Endodermal cell (in vitro differentiated cells): ENCODE measurements around the gene DYNC1H1. TPM values are rescaled to one million over a fixed set of nuclear protein-coding genes. Genes with fewer than 3 reads are reported as not detected.

Source experiments
- DNase-seq: peaks from one replicate; pipeline ENCODE4 v3.0.0-alpha.2; 2017
- H3K27ac ChIP-seq: 2 replicates; pipeline ENCODE4 v1.5.1; 2013; ENCODE audit warnings: mild to moderate bottlenecking, low read depth, low read length, moderate library complexity
- H3K27me3 ChIP-seq: 2 replicates; pipeline ENCODE4 v1.6.1; 2013; ENCODE audit warnings: mild to moderate bottlenecking, low read length, moderate library complexity; ENCODE audit not compliant: insufficient read depth, control insufficient read depth, poor library complexity, severe bottlenecking
- H3K36me3 ChIP-seq: 2 replicates; pipeline ENCODE4 v1.7.0; 2013; ENCODE audit warnings: mild to moderate bottlenecking, low read length, moderate library complexity; ENCODE audit not compliant: control insufficient read depth, insufficient read depth
- H3K4me1 ChIP-seq: one replicate; pipeline ENCODE4 v1.7.0; 2013; ENCODE audit warnings: low read length; ENCODE audit not compliant: control insufficient read depth, insufficient read depth
- H3K4me3 ChIP-seq: 2 replicates; pipeline ENCODE4 v1.5.1; 2013; ENCODE audit warnings: mild to moderate bottlenecking, low read length, moderate library complexity
- H3K9ac ChIP-seq: 2 replicates; pipeline ENCODE4 v1.6.1; 2013; ENCODE audit warnings: mild to moderate bottlenecking, low read length, moderate library complexity; ENCODE audit not compliant: poor library complexity, severe bottlenecking; ENCODE audit errors: extremely low read depth
- H3K9me3 ChIP-seq: 2 replicates; pipeline ENCODE4 v1.6.1; 2013; ENCODE audit warnings: mild to moderate bottlenecking, low read length, moderate library complexity; ENCODE audit not compliant: control insufficient read depth
- H3K27ac Mint-ChIP-seq: 2 replicates; pipeline ENCODE4 v1.8.0; 2020; ENCODE audit warnings: mixed read lengths
- H3K27me3 Mint-ChIP-seq: 2 replicates; pipeline ENCODE4 v1.8.0; 2021; ENCODE audit warnings: mild to moderate bottlenecking, mixed read lengths; ENCODE audit not compliant: insufficient read depth
- H3K36me3 Mint-ChIP-seq: 2 replicates; pipeline ENCODE4 v1.8.0; 2020; ENCODE audit warnings: low read depth, mixed read lengths
- H3K4me1 Mint-ChIP-seq: 2 replicates; pipeline ENCODE4 v1.8.0; 2020; ENCODE audit warnings: mixed read lengths
- H3K4me3 Mint-ChIP-seq: 2 replicates; pipeline ENCODE4 v1.8.0; 2020; ENCODE audit warnings: mild to moderate bottlenecking, moderate library complexity, mixed read lengths
- H3K9me3 Mint-ChIP-seq: 2 replicates; pipeline ENCODE4 v1.8.0; 2020; ENCODE audit warnings: mild to moderate bottlenecking, mixed read lengths
- WGBS, 2 experiments: methylation state at CpG; one replicate each; pipeline versions ENCODE4 v1.1.5 to v1.1.7; 2013; ENCODE audit warnings: missing lambda C conversion rate in 2 of 2, mixed read lengths in 1 of 2; ENCODE audit not compliant: insufficient coverage in 1 of 2, insufficient read length in 1 of 2; 5-methylcytosine and 5-hydroxymethylcytosine counted together
- total RNA-seq, 2 donors: library from RNA; stranded (reverse); fragmentation: NEBNext Ultra II Directional in 1 of 2; extraction: Animal tissue kit (Norgen Biotek cat#: 25700) in 1 of 2; gene quantifications; 2 replicates in 1 of 2; 3 replicates in 1 of 2; pipeline ENCODE4 v1.2.1, GENCODE V29; 2021
- TF ChIP-seq, protein P1 (sequence below): fragments of 200-600 bp; sonication (generic); conservative IDR thresholded peaks from 2 replicates; pipeline ENCODE4 v1.5.0; 2021; ENCODE audit warnings: antibody characterized with exemption, mild to moderate bottlenecking

Gene DYNC1H1
- total RNA-seq, 2 donors from 2014 or later, result 438 to 443 TPM

DNA sequence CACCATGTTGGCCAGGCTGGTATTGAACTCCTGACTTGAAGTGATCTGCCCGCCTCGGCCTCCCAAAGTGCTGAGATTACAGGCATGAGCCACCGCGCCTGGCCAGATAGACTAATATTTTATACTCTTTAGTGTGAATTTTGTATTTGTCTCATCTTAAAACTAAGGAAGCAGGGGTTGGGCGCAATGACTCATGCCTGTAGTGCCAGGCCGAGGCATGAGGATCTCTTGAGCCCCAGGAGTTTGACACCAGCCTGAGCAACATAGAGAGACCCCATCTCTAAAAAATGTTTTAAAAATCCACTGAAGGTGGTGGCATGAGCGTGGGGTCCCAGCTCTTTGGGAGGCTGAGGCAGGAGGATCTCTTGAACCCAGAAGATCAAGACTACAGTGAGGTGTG lies 9.0 kb downstream of the DYNC1H1 start:
- WGBS, 2 experiments, result 96 to 100% methylated on average over 2 to 7 of the region's 7 CpGs
- Mint-ChIP-seq H3K9me3 (no peaks in the 10 kb centered on the region), H3K36me3 (peaks cover 45% of the 10 kb centered on the region), H3K27ac (no peak overlapping the region), H3K27me3 (no peaks in the 10 kb centered on the region), H3K4me1 (peaks cover 7% of the 10 kb centered on the region), H3K4me3 (no peak overlapping the region)
- TF ChIP-seq, protein P1, sequence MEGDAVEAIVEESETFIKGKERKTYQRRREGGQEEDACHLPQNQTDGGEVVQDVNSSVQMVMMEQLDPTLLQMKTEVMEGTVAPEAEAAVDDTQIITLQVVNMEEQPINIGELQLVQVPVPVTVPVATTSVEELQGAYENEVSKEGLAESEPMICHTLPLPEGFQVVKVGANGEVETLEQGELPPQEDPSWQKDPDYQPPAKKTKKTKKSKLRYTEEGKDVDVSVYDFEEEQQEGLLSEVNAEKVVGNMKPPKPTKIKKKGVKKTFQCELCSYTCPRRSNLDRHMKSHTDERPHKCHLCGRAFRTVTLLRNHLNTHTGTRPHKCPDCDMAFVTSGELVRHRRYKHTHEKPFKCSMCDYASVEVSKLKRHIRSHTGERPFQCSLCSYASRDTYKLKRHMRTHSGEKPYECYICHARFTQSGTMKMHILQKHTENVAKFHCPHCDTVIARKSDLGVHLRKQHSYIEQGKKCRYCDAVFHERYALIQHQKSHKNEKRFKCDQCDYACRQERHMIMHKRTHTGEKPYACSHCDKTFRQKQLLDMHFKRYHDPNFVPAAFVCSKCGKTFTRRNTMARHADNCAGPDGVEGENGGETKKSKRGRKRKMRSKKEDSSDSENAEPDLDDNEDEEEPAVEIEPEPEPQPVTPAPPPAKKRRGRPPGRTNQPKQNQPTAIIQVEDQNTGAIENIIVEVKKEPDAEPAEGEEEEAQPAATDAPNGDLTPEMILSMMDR, result no peak
- DNase-seq, result no peak
- H3K9ac ChIP-seq, result no peak overlapping the region
- no peak overlapping the region for H3K4me3 ChIP-seq
- H3K27ac ChIP-seq, result no peak overlapping the region
- H3K9me3 ChIP-seq, result no peaks in the 10 kb centered on the region
- no peaks in the 10 kb centered on the region for H3K27me3 ChIP-seq
- H3K36me3 ChIP-seq, result peaks cover 51% of the 10 kb centered on the region
- peaks cover 5% of the 10 kb centered on the region for H3K4me1 ChIP-seq

DNA sequence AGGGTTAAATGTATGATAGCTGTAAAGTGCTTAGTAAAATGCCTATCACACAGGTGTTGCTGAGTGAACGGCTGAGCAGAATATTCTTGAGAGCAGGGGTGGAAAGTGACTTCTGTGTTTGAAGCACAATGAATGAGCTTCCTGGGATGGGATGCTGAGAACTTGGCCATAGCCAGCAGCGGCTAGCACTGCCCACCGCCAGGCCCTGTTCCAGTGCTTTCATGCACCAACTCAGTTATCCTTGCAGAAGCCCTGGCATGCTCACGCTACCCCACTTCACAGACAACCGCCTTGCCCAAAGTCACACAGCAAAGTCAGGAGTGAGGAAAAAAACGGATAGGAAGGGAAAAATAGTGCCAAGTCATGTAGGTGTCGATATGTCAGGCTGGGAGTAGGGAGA lies 10.9 kb downstream of the DYNC1H1 start:
- Histone ChIP-seq H3K4me1 (peaks cover 5% of the 10 kb centered on the region), H3K9me3 (no peaks in the 10 kb centered on the region), H3K36me3 (peaks cover 54% of the 10 kb centered on the region), H3K9ac (no peak overlapping the region), H3K27ac (no peak overlapping the region), H3K4me3 (no peak overlapping the region), H3K27me3 (no peaks in the 10 kb centered on the region)
- DNase-seq, result no peak
- Mint-ChIP-seq H3K4me1 (peaks cover 6% of the 10 kb centered on the region), H3K4me3 (no peak overlapping the region), H3K27ac (no peak overlapping the region), H3K9me3 (no peaks in the 10 kb centered on the region), H3K27me3 (no peaks in the 10 kb centered on the region), H3K36me3 (peaks cover 49% of the 10 kb centered on the region)
- TF ChIP-seq, protein P1, result no peak
- 93% methylated on average over 6 to 7 of the region's 7 CpGs for WGBS, 2 experiments

- no peaks in the 10 kb centered on the region for H3K27me3 ChIP-seq
- DNase-seq, result no peak
- peaks cover 1% of the 10 kb centered on the region for H3K4me1 Mint-ChIP-seq
- peaks cover 4% of the 10 kb centered on the region for H3K9me3 ChIP-seq
- H3K9ac ChIP-seq, result no peak overlapping the region
- H3K9me3 Mint-ChIP-seq, result no peaks in the 10 kb centered on the region
- peaks cover 63% of the 10 kb centered on the region for H3K36me3 Mint-ChIP-seq
- 98 to 100% methylated on average over 5 to 6 of the region's 6 CpGs for WGBS, 2 experiments
- H3K27ac ChIP-seq, result no peak overlapping the region
- no peak overlapping the region for H3K4me3 Mint-ChIP-seq
- no peak overlapping the region for H3K4me3 ChIP-seq
- no peaks in the 10 kb centered on the region for H3K4me1 ChIP-seq
- no peaks in the 10 kb centered on the region for H3K27me3 Mint-ChIP-seq
- TF ChIP-seq, protein P1, result no peak
- H3K36me3 ChIP-seq, result peaks cover 75% of the 10 kb centered on the region
- no peak overlapping the region for H3K27ac Mint-ChIP-seq
These were observed 13.1 kb downstream of the DYNC1H1 start for GRCh38 chr14:101977311-101978071.
